GM12878 (cell line): Measurements from ENCODE around the gene ZMYM5. TPM values are rescaled to one million over a fixed set of nuclear protein-coding genes. Genes with fewer than 3 reads are reported as not detected.

ENCODE experiments used
- ATAC-seq: fragments of 200-7000 bp; cut with Tn5 transposase; 3 replicates; pipeline ENCODE4 v1.9.1; 2020; ENCODE audit warnings: mild to moderate bottlenecking, moderate library complexity
- BruUV-seq: library from RNA; stranded (reverse); fragments of 400-500 nt; replicated peaks from 2 replicates; lab custom pipeline; 2021; lab: Mats Ljungman, UMichigan
- CTCF ChIA-PET: fragments of 300-600 bp; sonication (Branson Sonifier 250); formaldehyde crosslinking; extraction: SDS; loops from one replicate; lab custom pipeline; 2021; ENCODE audit warnings: inconsistent platforms; lab: Yijun Ruan, JAX
- POLR2A ChIA-PET: fragments of 350-600 bp; formaldehyde crosslinking; extraction: SDS; loops from one replicate; lab custom pipeline; 2021; ENCODE audit warnings: inconsistent platforms; lab: Charles Lee
- RAD21 ChIA-PET: fragments of 300-600 bp; sonication (Branson Sonifier 250); formaldehyde crosslinking; loops from one replicate; lab custom pipeline; 2023; ENCODE audit warnings: antibody characterized with exemption; ENCODE audit not compliant: unreplicated experiment; lab: Charles Lee
- SMC1A ChIA-PET: fragments of 300-600 bp; sonication (Branson Sonifier 250); formaldehyde crosslinking; loops from one replicate; lab custom pipeline; 2023; ENCODE audit not compliant: unreplicated experiment, uncharacterized antibody; lab: Charles Lee
- DNase-seq: peaks from one replicate; pipeline ENCODE4 v3.0.0-alpha.2; 2011; ENCODE audit warnings: low read depth, low spot score
- FAIRE-seq: peaks from 3 replicates; lab custom pipeline; 2011; peaks lifted over from hg19 to GRCh38; lab: Jason Lieb, UNC
- H2AFZ ChIP-seq: 2 replicates; pipeline ENCODE4 v1.6.0; 2011; ENCODE audit warnings: low read depth, low read length, control low read depth; ENCODE audit not compliant: control insufficient read depth
- H3K27ac ChIP-seq: 2 replicates; pipeline ENCODE4 v1.5.1; 2011; ENCODE audit warnings: control low read depth; ENCODE audit not compliant: control insufficient read depth, insufficient read depth
- H3K27me3 ChIP-seq, 2 experiments: replicated peaks in 1 of 2; 2 replicates each; pipeline versions ENCODE4 v1.6.0 to v1.6.1; 2011; ENCODE audit warnings: low read length in 1 of 2; ENCODE audit not compliant: control insufficient read depth in 2 of 2, insufficient read depth in 2 of 2
- H3K36me3 ChIP-seq, 2 experiments: 2 replicates each; pipeline ENCODE4 v1.5.1; 2011; ENCODE audit warnings: low read length in 1 of 2; ENCODE audit not compliant: control insufficient read depth in 2 of 2, insufficient read depth in 2 of 2
- H3K4me1 ChIP-seq: 2 replicates; pipeline ENCODE4 v1.6.1; 2011; ENCODE audit warnings: mild to moderate bottlenecking, low read length, moderate library complexity, mixed read lengths; ENCODE audit not compliant: control insufficient read depth, insufficient read depth
- H3K4me2 ChIP-seq: 2 replicates; pipeline ENCODE4 v1.6.0; 2011; ENCODE audit warnings: control low read depth; ENCODE audit not compliant: control insufficient read depth, insufficient read depth
- H3K4me3 ChIP-seq: fragments of 200-600 bp; sonication (generic); 2 replicates; pipeline ENCODE4 v1.5.1; 2016
- H3K79me2 ChIP-seq: 2 replicates; pipeline ENCODE4 v1.6.0; 2011; ENCODE audit warnings: low read length; ENCODE audit not compliant: control insufficient read depth, insufficient read depth
- H3K9ac ChIP-seq: 2 replicates; pipeline ENCODE4 v1.8.0; 2011; ENCODE audit warnings: low read length, control low read depth, mixed read lengths; ENCODE audit not compliant: control insufficient read depth, insufficient read depth
- H3K9me3 ChIP-seq: replicated peaks from 3 replicates; pipeline ENCODE4 v1.5.1; 2011; ENCODE audit warnings: mild to moderate bottlenecking, low read length; ENCODE audit not compliant: control insufficient read depth, insufficient read depth
- H4K20me1 ChIP-seq: 2 replicates; pipeline ENCODE4 v1.6.0; 2011; ENCODE audit not compliant: control insufficient read depth, insufficient read depth
- BCL11A ChIP-seq: IDR thresholded peaks from 2 replicates; pipeline ENCODE4 v1.6.1; 2011; ENCODE audit warnings: low read depth, low read length
- FOXM1 ChIP-seq: IDR thresholded peaks from 2 replicates; pipeline ENCODE4 v1.6.1; 2012; ENCODE audit warnings: low read depth, mild to moderate bottlenecking, inconsistent platforms, low read length, moderate library complexity
- POLR2A ChIP-seq: IDR thresholded peaks from 2 replicates; pipeline ENCODE4 v1.6.1; 2011; ENCODE audit warnings: low read depth, mild to moderate bottlenecking, low read length
- RAD21 ChIP-seq: IDR thresholded peaks from 2 replicates; pipeline ENCODE4 v1.6.1; 2011; ENCODE audit warnings: mild to moderate bottlenecking, low read depth, low read length, moderate library complexity; ENCODE audit not compliant: insufficient read depth
- TCF12 ChIP-seq: IDR thresholded peaks from 2 replicates; pipeline ENCODE4 v1.6.1; 2011; ENCODE audit warnings: low read depth, mild to moderate bottlenecking, low read length
- WGBS: methylation state at CpG from one replicate; pipeline ENCODE4 v1.1.6; 2016; ENCODE audit warnings: low lambda C conversion rate; ENCODE audit not compliant: insufficient replicate concordance, insufficient coverage; ENCODE audit errors: missing lambda C conversion rate; 5-methylcytosine and 5-hydroxymethylcytosine counted together
- in situ Hi-C: fragments of 300-500 bp; cut with MboI; formaldehyde crosslinking; loops from 9 replicates; pipeline ENCODE4 v1.14.3; 2018; ENCODE audit warnings: mixed read lengths
- intact Hi-C: fragments of 100-400 bp; cut with micrococcal nuclease; formaldehyde crosslinking; loops from one replicate; pipeline ENCODE4 v1.14.2; 2022; ENCODE audit not compliant: unreplicated experiment
- polyA plus RNA-seq, 11 experiments: library from polyadenylated mRNA; depleted of rRNA in 4 of 11; unstranded in 6 of 11; stranded (reverse) in 5 of 11; fragments of >200 nt; fragmentation: Nextera tagmentation in 4 of 11; fragmentation: Illumina TruSeq in 1 of 11; extraction: Ambion mirVana in 4 of 11; extraction: Trizol in 1 of 11; gene quantifications; 1 replicate in 1 of 11; 2 replicates in 10 of 11; pipeline versions ENCODE4 v1.2.1 to v1.2.3, GENCODE V29; 2011 to 2016; ENCODE audit warnings: inconsistent platforms in 2 of 11, missing spikeins in 2 of 11, low read depth in 1 of 11
- total RNA-seq, 4 experiments: library from RNA; depleted of rRNA in 3 of 4; stranded (reverse); fragments of >200 nt in 3 of 4; fragmentation: Illumina TruSeq in 1 of 4; extraction: Trizol in 1 of 4; gene quantifications; 2 replicates each; pipeline versions ENCODE4 v1.2.1 to v1.2.3, GENCODE V29; 2013 to 2021
- TF ChIP-seq, protein P1 (sequence below): IDR thresholded peaks from 2 replicates; pipeline ENCODE4 v1.6.1; 2012; ENCODE audit warnings: mild to moderate bottlenecking, low read depth, low read length

The ZMYM5 gene
- total and polyA plus RNA-seq, 10 of the 15 experiments (the other 5 are each of a cell fraction or from before 2014, with no cell fraction given), result 7.1 to 13.7 (median 10.6) TPM

GRCh38 chr13:19805765-19806164 lies 57.7 kb downstream of the ZMYM5 start:
- Histone ChIP-seq H3K9ac (no peak overlapping the region), H3K27ac (no peak overlapping the region), H3K27me3 (no peaks in the 10 kb centered on the region), H3K4me3 (no peak overlapping the region), H2AFZ (no peak overlapping the region), H3K4me1 (no peaks in the 10 kb centered on the region), H4K20me1 (no peaks in the 10 kb centered on the region)
- no peak for FAIRE-seq
- ChIA-PET CTCF (no interaction called here), RAD21 (no interaction called here)
- ATAC-seq, result no peak
- BruUV-seq, result no TSS peak
- no peak for TF ChIP-seq FOXM1
- no peak for TF ChIP-seq RAD21
- TF ChIP-seq, all 136 proteins: peak for 0
- in situ Hi-C loops (no loop called here), intact Hi-C loops (no loop called here)
- POLR2A ChIA-PET, result no interaction called here
- SMC1A ChIA-PET, result no interaction called here
- WGBS, result 81% methylated on average over 4 of the region's 4 CpGs
- no peaks in the 10 kb centered on the region for H3K36me3 ChIP-seq
- H3K9me3 ChIP-seq, result no peaks in the 10 kb centered on the region
- no peak overlapping the region for H3K4me2 ChIP-seq
- no peak for DNase-seq
- H3K79me2 ChIP-seq, result no peaks in the 10 kb centered on the region

GRCh38 chr13:19795956-19796355 lies 67.5 kb downstream of the ZMYM5 start:
- BruUV-seq, result no TSS peak
- CTCF ChIA-PET, result no interaction called here
- SMC1A ChIA-PET, result no interaction called here

More at GRCh38 chr13:19795956-19796355, 67.5 kb downstream of the ZMYM5 start:
- no peak for ATAC-seq
- no peak for FAIRE-seq
- DNase-seq, result no peak
- Histone ChIP-seq H4K20me1 (no peaks in the 10 kb centered on the region), H3K4me2 (no peak overlapping the region), H3K27me3 (no peaks in the 10 kb centered on the region), H3K4me1 (no peaks in the 10 kb centered on the region), H3K9ac (no peak overlapping the region), H3K27ac (no peak overlapping the region), H2AFZ (no peak overlapping the region), H3K4me3 (no peak overlapping the region), H3K79me2 (no peaks in the 10 kb centered on the region)
- 94% methylated on average over 7 of the region's 7 CpGs for WGBS
- ChIA-PET POLR2A (no interaction called here), RAD21 (no interaction called here)
- in situ Hi-C loops, result no loop called here
- intact Hi-C loops, result no loop called here
- TF ChIP-seq, protein P1, sequence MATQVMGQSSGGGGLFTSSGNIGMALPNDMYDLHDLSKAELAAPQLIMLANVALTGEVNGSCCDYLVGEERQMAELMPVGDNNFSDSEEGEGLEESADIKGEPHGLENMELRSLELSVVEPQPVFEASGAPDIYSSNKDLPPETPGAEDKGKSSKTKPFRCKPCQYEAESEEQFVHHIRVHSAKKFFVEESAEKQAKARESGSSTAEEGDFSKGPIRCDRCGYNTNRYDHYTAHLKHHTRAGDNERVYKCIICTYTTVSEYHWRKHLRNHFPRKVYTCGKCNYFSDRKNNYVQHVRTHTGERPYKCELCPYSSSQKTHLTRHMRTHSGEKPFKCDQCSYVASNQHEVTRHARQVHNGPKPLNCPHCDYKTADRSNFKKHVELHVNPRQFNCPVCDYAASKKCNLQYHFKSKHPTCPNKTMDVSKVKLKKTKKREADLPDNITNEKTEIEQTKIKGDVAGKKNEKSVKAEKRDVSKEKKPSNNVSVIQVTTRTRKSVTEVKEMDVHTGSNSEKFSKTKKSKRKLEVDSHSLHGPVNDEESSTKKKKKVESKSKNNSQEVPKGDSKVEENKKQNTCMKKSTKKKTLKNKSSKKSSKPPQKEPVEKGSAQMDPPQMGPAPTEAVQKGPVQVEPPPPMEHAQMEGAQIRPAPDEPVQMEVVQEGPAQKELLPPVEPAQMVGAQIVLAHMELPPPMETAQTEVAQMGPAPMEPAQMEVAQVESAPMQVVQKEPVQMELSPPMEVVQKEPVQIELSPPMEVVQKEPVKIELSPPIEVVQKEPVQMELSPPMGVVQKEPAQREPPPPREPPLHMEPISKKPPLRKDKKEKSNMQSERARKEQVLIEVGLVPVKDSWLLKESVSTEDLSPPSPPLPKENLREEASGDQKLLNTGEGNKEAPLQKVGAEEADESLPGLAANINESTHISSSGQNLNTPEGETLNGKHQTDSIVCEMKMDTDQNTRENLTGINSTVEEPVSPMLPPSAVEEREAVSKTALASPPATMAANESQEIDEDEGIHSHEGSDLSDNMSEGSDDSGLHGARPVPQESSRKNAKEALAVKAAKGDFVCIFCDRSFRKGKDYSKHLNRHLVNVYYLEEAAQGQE, result no peak
- TF ChIP-seq POLR2A (no peak), BCL11A (no peak), TCF12 (no peak)
- TF ChIP-seq, all 136 proteins: peak for 0
- Histone ChIP-seq H3K36me3 (no peaks in the 10 kb centered on the region), H3K9me3 (no peaks in the 10 kb centered on the region)
